HCEC 1CT (cell line): ENCODE measurements around the gene NEK6.
A peak's percentile ranks its signal among the peaks of the same experiment; 100 is the strongest.

Experiments used
- DNase-seq: peaks from one replicate; pipeline ENCODE4 v3.0.0-alpha.2; 2017

NEK6 gene

DNA sequence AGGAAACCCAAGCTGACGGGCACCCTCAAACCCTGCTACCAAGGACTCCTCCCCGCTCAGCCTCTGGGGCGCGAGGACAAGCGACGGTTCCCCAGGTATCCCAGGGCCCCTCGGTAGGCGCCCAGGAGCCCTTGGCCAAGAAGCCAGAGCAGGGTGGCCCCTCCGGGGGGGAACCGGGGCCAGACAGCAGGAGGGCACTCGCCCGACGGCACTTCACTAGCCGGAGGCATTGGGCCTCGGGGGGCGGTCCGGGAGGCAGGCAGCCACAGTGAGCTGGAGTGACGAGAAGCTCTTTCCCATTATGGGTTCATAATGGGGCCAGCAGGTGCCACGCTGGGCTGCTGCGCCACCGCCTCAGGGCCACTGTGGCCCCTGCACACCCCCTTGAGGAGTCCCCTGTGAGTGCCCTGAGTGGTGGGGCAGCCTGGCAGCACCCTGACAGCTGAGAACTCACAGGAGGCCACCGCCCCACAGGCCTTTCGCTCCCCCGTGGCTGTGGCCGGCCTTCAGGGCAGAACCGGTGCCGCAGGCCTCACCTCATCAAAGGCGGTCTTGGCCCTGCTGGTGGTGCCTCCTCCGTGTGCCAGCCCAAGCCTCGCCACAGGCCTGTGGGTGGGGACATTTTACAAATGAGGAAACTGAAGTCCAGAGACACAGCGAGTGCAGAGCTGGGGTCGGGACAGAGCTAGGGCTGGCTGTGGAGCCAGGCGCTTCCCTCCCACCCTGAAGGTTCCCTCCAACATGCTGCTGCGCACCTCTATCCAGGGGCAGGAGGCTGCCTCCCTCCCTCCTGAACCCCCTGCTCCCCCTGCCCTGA, 88.8 kb downstream of the NEK6 start:
- DNase-seq: no peak

GRCh38 chr9:124347206-124347967, 89.6 kb downstream of the NEK6 start:
- no peak for DNase-seq

DNA sequence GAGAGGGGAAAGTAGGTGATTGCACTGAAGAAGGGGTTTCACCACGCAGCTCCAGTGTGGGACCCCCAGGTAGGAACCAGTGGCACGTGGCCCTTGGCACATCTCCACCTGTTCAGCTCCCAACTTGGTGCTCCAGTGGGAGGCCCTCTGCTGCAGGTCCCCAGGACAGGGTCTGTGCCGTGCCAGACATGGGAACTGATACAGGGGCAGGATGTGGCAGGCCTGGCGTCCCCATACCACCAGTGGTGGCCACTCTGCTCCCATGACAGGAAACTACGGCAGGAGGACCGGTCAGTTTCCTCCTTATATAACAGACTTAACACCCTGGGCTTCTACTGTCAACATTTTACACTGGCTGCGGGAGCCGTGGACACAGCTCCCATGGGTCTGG, 90.2 kb downstream of the NEK6 start:
- no peak for DNase-seq

- DNase-seq: no peak
These were observed 90.6 kb downstream of the NEK6 start for GRCh38 chr9:124348363-124348762.

DNA sequence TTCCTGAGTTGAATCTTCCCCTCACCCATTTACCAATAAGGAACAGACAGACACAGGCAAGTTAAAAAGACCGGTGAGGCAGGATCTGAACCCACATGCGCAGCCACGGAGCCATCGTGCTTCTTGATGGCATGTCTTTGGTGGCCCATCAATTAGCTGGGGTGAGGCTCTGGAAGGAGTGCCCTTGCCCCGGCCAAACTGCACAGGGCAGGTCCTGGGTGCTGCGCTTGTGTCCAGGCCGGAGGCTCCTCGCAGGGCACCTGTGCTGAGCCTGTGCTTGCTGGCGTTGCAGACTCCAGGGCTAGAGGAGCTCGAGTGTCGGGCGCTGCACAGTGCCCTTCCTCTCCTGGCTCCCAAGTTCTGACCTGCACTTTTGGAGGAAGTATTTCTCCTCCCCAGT, 91.1 kb downstream of the NEK6 start:
- no peak for DNase-seq

DNA sequence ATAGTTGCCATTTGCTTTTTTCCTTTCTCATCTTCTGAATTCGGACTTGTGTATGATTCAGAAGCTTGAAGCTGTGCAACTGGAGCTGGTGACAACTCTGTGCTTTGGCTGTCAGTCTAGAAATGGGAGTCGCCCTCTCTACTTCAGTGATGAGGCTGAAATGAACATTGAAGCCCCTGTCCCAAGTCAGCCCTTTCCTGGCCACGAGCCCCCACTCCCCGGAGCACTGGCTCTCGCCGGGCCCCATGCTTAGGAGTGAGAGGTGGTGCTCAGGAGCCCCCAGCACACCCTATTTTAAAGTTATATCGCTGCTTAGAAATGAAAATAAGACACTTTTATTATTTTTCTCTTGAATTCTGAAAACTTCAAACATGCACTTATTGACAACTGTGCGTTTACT, 91.5 kb downstream of the NEK6 start:
- DNase-seq: no peak

GRCh38 chr9:124349675-124350493, 92.1 kb downstream of the NEK6 start:
- DNase-seq: no peak

- no peak for DNase-seq
These were observed 92.9 kb downstream of the NEK6 start for GRCh38 chr9:124350494-124351263.

DNA sequence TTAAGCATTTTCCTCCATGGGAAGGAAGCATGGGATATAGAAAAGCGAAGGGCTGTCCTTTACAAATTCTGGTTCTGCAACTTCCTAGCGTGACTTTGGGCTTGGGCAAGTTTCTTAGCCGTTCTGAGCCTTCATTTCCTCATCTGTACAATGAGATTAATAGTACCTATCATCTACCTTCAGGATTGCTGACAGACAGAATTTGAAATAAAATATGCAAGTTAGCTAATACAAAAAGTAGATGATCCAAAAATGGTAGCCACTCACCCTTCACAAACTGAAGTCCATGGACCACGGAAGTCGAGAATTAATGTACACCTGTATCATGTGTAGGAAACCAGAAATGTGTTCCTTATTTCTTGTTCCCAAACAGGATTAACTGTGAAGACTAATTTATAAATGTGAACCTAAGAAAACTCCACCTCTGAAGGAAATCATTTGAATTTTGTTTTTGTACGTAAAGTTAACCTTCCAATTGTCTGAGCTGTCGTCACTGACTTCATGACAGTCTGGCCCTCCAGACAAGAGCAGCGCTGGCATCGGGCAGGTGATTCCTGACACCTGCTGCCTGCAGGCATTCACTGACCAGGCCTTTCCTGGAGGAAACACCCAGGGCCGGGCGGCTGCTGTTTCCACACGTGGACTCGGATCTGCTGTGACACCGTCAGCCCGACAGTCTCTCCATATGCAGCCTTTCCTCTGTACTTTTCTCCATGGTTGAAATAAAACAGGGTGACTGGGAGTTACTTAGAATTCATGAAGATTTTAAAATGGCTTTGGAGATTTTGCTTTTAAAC, 94.1 kb downstream of the NEK6 start:
- DNase-seq: no peak

DNA sequence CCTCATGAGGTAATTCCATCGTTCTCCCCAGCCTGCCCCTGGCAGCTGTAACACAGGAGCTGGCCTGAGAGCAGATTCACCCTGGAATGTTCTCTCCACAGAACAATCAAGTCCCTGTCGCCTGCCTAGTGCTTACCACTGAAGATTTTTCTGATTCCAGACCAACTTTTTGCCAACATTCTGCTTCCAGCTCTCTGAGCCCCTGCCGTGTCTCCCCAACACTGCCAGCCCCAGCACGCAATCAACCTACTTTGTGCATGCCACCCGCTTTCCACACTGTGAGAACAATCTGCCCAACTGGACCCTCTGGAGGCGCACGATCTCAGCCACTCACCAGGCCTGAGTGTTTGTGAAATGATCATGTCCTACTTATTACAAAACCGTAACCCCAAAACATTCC, 94.9 kb downstream of the NEK6 start:
- no peak for DNase-seq

DNA sequence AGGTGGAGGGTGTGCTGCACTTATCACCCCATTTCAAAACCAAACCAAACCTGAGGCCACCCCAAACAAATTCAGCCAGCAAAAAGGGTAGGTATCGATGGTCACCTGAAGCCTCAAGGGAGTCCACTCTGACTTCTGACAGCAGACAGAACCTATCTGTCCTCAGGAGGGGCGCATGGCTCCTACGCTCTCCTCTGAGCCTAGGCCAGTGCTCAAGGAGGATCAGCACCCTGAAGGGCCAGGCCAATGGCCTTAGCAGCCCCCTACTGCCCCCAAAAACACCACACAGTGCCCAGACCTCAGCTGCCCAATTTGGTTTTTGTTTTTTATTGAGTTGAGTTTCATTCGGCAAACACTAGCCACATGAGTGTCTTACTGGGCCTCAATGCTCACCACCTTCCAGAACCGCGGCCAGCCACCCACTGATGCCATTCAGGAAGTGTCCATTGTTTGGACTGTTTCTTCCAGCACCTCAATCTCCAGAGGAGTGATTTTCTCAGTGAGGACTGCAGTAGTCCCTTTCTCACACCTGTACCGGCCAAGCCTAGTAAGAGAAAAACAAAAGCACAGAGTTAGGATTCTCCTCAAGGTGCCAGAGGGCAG, 95.5 kb downstream of the NEK6 start:
- no peak for DNase-seq

- DNase-seq: peak; percentile 36
These were observed 96.1 kb downstream of the NEK6 start for GRCh38 chr9:124353811-124354274.

GRCh38 chr9:124354346-124355038, 96.7 kb downstream of the NEK6 start:
- no peak for DNase-seq

DNA sequence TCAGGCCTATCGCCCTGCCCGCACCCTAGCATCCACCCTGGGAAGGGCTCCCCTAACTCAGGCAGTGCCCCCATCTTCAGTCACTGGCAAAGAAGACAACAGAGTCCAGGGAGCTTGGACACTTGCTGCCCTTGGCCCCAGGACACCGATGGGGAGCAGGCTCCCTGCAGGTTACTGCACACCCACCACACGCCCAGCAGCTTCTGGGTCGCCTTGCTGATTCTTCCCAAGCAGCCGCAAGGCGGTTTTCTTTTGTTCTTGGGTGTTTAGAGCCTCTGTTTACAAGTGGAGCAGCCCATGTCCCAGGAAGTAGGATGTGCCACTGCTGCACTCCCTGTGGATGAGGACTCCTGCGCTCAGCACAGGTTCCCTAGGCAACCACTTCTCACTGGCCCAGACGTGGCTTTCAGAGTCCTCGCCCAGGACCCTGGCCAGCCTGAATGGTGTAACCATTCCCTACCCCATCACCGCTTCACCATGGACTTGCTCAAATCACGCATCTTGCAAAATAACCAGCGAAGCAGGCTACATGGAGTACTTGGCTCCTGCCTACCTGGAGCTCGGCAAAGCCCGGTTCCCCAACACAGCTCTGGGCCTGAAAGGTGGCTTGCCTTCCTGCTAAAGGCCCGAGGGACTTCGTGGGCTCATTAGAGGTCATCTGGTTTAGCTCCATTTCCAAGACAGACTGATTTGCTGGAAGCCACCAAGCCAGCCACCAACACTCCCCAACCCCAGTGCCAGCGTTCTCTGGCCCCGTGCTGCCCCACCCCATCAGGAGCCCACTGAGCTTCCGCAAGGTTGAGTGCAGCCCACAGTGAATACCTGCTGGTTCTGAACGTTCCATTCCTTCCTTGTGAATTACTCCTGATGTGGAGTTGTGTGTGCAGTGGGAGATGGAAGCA, 97.5 kb downstream of the NEK6 start:
- DNase-seq: no peak

- DNase-seq: no peak
These were observed 98.4 kb downstream of the NEK6 start for GRCh38 chr9:124355941-124356744.

GRCh38 chr9:124356745-124357390, 99.1 kb downstream of the NEK6 start:
- DNase-seq: no peak

DNA sequence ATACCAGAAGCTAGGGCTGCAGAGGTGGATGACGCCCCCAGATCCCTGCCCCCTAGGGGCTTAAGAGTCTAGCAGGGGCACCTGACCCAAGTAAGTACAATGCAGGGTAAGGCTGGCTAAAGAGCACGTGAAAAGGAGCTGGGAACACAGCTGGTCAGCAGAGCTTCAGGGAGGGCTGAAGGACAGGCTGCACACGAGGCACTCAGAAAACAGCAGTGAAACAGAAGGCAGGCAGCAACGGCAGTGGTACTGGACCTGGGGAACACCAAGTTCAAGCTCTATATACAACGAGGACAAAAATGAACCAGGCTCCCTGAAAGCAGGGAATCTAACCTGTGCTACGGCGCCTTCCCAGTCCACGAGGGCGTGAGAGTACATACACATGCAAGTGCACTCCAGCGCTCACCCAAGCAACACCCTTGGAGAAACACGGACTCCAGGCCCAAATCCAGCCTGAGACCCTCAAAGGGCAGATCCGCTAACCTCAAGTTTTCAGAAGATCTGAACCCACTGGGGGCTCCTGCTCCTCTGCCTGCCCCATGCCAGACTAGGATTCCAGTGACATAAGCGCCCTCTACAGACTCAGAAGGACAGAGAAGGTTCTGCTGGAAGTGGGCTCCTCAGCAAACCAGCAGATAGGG, 100.1 kb downstream of the NEK6 start:
- no peak for DNase-seq

DNA sequence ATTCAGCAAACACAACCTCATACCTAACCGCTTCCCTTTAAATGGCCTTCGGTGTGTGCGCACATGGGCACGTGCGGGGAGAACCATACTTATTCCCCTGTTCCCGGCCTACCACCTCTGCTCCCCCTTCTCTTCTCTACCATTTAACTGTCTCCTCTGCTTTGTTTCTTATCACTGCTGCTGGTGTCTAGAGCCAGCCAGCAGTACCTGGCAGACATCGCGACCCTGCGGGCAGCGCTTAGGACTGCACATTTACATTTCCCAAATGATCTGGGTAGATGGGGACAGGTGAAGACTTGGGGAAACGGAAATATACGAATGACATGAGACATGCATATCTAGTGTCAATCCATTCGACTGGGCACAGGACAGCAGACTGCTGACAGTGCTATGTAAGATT, 100.9 kb downstream of the NEK6 start:
- DNase-seq: no peak
